ENCODE measurements around the gene RPS15. TPM values are rescaled to one million over a fixed set of nuclear protein-coding genes. Genes with fewer than 3 reads are reported as not detected.
"Not testable (repeated sequence)": the region's sequence is repeated elsewhere in the genome, so short reads cannot be mapped to it uniquely, and the experiment has no call there.

RPS15 gene
- polyA plus RNA-seq, 2 donors, result 2,888 to 3,260 TPM

- WGBS, 2 donors, result 71 to 74% methylated on average over 20 of the region's 20 CpGs
- Histone ChIP-seq H3K4me1 (ENCODE audit: control insufficient read depth in 2 of 2, insufficient read depth in 2 of 2, low read length in 1 of 2) (peaks cover 19 to 42% of the 10 kb centered on the region in 2 donors), H3K4me3 (ENCODE audit: low read depth in 1 of 2, low read length in 2 of 2) (no peak overlapping the region), H3K27me3 (ENCODE audit: control insufficient read depth in 1 of 2, insufficient read depth in 2 of 2, low read length in 2 of 2) (peaks cover 0 to 33% of the 10 kb centered on the region in 2 donors), H3K27ac (ENCODE audit: low read depth in 2 of 2, low read length in 1 of 2) (no peak overlapping the region), H3K36me3 (ENCODE audit: control insufficient read depth in 2 of 2, insufficient read depth in 2 of 2, low read length in 1 of 2) (peaks cover 0 to 21% of the 10 kb centered on the region in 2 donors), H3K9me3 (ENCODE audit: control insufficient read depth in 2 of 2, insufficient read depth in 1 of 2, low read depth in 1 of 2, low read length in 1 of 2) (peaks cover 0 to 4% of the 10 kb centered on the region in 2 donors)
Measured at GRCh38 chr19:1473085-1473851, 35.1 kb downstream of the RPS15 start.

- 74 to 79% methylated on average over 31 of the region's 31 CpGs for WGBS, 2 donors
- peaks cover 0 to 25% of the 10 kb centered on the region in 2 donors for H3K27me3 ChIP-seq (ENCODE audit: control insufficient read depth in 1 of 2, insufficient read depth in 2 of 2, low read length in 2 of 2)
Measured at GRCh38 chr19:1474011-1474764, 36.0 kb downstream of the RPS15 start.

GRCh38 chr19:1474765-1475351, 36.7 kb downstream of the RPS15 start:
- Histone ChIP-seq H3K36me3 (ENCODE audit: control insufficient read depth in 2 of 2, insufficient read depth in 2 of 2, low read length in 1 of 2) (peaks cover 0 to 21% of the 10 kb centered on the region in 2 donors), H3K4me1 (ENCODE audit: control insufficient read depth in 2 of 2, insufficient read depth in 2 of 2, low read length in 1 of 2) (peaks cover 10 to 32% of the 10 kb centered on the region in 2 donors), H3K27ac (ENCODE audit: low read depth in 2 of 2, low read length in 1 of 2) (no peak overlapping the region), H3K9me3 (ENCODE audit: control insufficient read depth in 2 of 2, insufficient read depth in 1 of 2, low read depth in 1 of 2, low read length in 1 of 2) (peaks cover 0 to 4% of the 10 kb centered on the region in 2 donors), H3K4me3 (ENCODE audit: low read depth in 1 of 2, low read length in 2 of 2) (no peak overlapping the region), H3K27me3 (ENCODE audit: control insufficient read depth in 1 of 2, insufficient read depth in 2 of 2, low read length in 2 of 2) (peaks cover 0 to 19% of the 10 kb centered on the region in 2 donors)
- 88 to 89% methylated on average over 26 of the region's 26 CpGs for WGBS, 2 donors

More at GRCh38 chr19:1474011-1474764, 36.0 kb downstream of the RPS15 start:
- H3K27ac ChIP-seq (ENCODE audit: low read depth in 2 of 2, low read length in 1 of 2), result no peak overlapping the region
- peaks cover 0 to 4% of the 10 kb centered on the region in 2 donors for H3K9me3 ChIP-seq (ENCODE audit: control insufficient read depth in 2 of 2, insufficient read depth in 1 of 2, low read depth in 1 of 2, low read length in 1 of 2)
- peaks cover 0 to 21% of the 10 kb centered on the region in 2 donors for H3K36me3 ChIP-seq (ENCODE audit: control insufficient read depth in 2 of 2, insufficient read depth in 2 of 2, low read length in 1 of 2)
- peaks cover 15 to 36% of the 10 kb centered on the region in 2 donors for H3K4me1 ChIP-seq (ENCODE audit: control insufficient read depth in 2 of 2, insufficient read depth in 2 of 2, low read length in 1 of 2)
- no peak overlapping the region for H3K4me3 ChIP-seq (ENCODE audit: low read depth in 1 of 2, low read length in 2 of 2)

DNA sequence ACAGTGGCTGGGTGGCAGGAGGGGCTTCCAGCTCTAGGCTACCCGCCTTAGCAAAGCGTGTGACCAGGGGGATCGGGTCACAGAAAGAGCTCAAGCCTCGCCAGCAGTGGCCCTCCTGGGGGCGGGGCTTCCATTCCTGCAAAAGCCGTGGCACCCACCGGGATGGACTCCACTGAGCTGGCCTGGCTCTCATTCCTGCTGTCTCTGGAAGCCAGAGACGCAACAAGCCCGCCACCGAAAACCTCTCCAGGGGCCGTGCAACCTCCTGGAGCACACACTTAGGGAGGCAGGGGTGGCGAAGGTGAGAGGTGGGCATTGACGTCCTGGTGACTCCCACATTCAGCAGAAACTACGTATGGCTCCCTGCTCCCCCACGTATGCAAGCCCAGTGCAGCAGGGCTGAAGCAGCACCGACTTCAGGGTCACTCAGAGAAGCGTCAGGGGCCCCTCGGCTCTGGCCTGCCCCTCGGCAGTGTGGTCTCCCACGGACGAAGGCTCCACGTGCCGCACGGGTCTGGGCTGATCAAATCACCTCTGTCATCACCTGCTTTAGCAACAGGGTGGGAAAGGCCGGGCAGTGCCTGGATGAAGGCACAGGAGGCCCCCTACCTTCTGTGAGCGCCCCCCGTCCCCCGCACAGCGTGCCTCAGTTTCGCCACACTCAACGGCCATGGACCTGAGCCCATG, 37.7 kb downstream of the RPS15 start:
- Histone ChIP-seq H3K4me3 (ENCODE audit: low read depth in 1 of 2, low read length in 2 of 2) (no peak overlapping the region), H3K4me1 (ENCODE audit: control insufficient read depth in 2 of 2, insufficient read depth in 2 of 2, low read length in 1 of 2) (peaks cover 1 to 24% of the 10 kb centered on the region in 2 donors), H3K27ac (ENCODE audit: low read depth in 2 of 2, low read length in 1 of 2) (no peak overlapping the region), H3K36me3 (ENCODE audit: control insufficient read depth in 2 of 2, insufficient read depth in 2 of 2, low read length in 1 of 2) (peaks cover 0 to 21% of the 10 kb centered on the region in 2 donors), H3K27me3 (ENCODE audit: control insufficient read depth in 1 of 2, insufficient read depth in 2 of 2, low read length in 2 of 2) (peaks cover 0 to 9% of the 10 kb centered on the region in 2 donors), H3K9me3 (ENCODE audit: control insufficient read depth in 2 of 2, insufficient read depth in 1 of 2, low read depth in 1 of 2, low read length in 1 of 2) (peaks cover 0 to 4% of the 10 kb centered on the region in 2 donors)
- 91 to 94% methylated on average over 31 of the region's 31 CpGs for WGBS, 2 donors

- H3K36me3 ChIP-seq (ENCODE audit: control insufficient read depth in 2 of 2, insufficient read depth in 2 of 2, low read length in 1 of 2), result peaks cover 0 to 21% of the 10 kb centered on the region in 2 donors
- 77 to 82% methylated on average over 9 of the region's 9 CpGs for WGBS, 2 donors
- H3K4me3 ChIP-seq (ENCODE audit: low read depth in 1 of 2, low read length in 2 of 2); H3K9me3 ChIP-seq (ENCODE audit: control insufficient read depth in 2 of 2, insufficient read depth in 1 of 2, low read depth in 1 of 2, low read length in 1 of 2); H3K27me3 ChIP-seq (ENCODE audit: control insufficient read depth in 1 of 2, insufficient read depth in 2 of 2, low read length in 2 of 2): not testable (repeated sequence)
- H3K4me1 ChIP-seq (ENCODE audit: control insufficient read depth in 2 of 2, insufficient read depth in 2 of 2, low read length in 1 of 2), result peaks cover 0 to 13% of the 10 kb centered on the region in 2 donors
- H3K27ac ChIP-seq (ENCODE audit: low read depth in 2 of 2, low read length in 1 of 2), result peak overlapping the region in 1 of 2 donors; percentile 59
Measured at GRCh38 chr19:1477056-1477455, 38.9 kb downstream of the RPS15 start.

DNA sequence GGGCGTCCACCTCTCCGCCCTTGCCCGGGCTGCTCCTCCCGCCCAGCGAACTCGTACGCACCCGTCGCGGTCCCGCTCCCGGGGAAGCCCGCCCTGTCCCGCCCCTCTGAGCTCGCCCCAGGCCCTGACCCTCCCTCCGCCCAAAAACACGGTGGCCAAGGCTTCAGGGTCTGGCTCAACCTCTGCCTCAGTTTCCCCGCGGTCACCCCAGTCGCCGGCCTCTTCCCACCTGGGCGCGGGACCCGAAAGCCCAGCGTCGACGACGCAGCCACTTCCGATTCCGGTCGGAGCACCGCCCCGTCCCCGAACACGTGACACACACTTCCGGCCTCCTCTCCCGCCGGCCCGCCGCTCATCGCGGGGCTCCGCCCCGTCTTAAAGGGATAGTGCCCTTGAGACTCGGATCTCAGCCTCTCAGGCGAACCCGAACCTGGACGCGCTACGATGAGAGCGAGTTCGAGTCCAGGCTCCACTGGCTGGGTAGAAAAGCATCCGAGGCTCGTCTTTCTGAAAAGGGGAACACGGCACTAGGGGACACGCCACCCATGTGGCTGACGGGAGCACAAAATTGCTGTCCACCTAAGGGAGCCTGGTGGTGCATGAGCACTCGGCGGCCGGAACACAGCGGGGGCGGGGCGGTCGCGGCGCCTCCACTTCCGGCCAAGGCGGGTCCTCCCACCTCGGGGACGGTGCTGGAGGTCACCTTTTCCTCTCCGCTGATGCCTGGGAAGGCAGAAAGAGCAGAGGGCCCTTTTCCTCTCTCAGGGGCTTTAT, 40.9 kb downstream of the RPS15 start, which contains the start of gene C19orf25:
Gene C19orf25, minus strand, starts transcription at position 282 of the 774 bp plus-strand sequence. CDS start 312 bp downstream, outside the sequence.
- H3K4me3 ChIP-seq (ENCODE audit: low read depth in 1 of 2, low read length in 2 of 2), result peak within 1 kb of the TSS; percentile 78 to 94
- 1% methylated on average over 71 of the region's 71 CpGs for WGBS, 2 donors
- H3K9me3 ChIP-seq (ENCODE audit: control insufficient read depth in 2 of 2, insufficient read depth in 1 of 2, low read depth in 1 of 2, low read length in 1 of 2), result no peaks in the 10 kb centered on the region
- H3K36me3 ChIP-seq (ENCODE audit: control insufficient read depth in 2 of 2, insufficient read depth in 2 of 2, low read length in 1 of 2), result peaks cover 0 to 21% of the 10 kb centered on the region in 2 donors
- peak within 1 kb of the TSS; percentile 57 to 85 for H3K27ac ChIP-seq (ENCODE audit: low read depth in 2 of 2, low read length in 1 of 2)
- H3K27me3 ChIP-seq (ENCODE audit: control insufficient read depth in 1 of 2, insufficient read depth in 2 of 2, low read length in 2 of 2), result no peaks in the 10 kb centered on the region
- H3K4me1 ChIP-seq (ENCODE audit: control insufficient read depth in 2 of 2, insufficient read depth in 2 of 2, low read length in 1 of 2), result peaks cover 0 to 6% of the 10 kb centered on the region in 2 donors

- Histone ChIP-seq H3K27me3 (ENCODE audit: control insufficient read depth in 1 of 2, insufficient read depth in 2 of 2, low read length in 2 of 2) (no peaks in the 10 kb centered on the region), H3K4me1 (ENCODE audit: control insufficient read depth in 2 of 2, insufficient read depth in 2 of 2, low read length in 1 of 2) (peaks cover 0 to 6% of the 10 kb centered on the region in 2 donors), H3K27ac (ENCODE audit: low read depth in 2 of 2, low read length in 1 of 2) (no peak overlapping the region), H3K4me3 (ENCODE audit: low read depth in 1 of 2, low read length in 2 of 2) (no peak overlapping the region), H3K9me3 (ENCODE audit: control insufficient read depth in 2 of 2, insufficient read depth in 1 of 2, low read depth in 1 of 2, low read length in 1 of 2) (no peaks in the 10 kb centered on the region), H3K36me3 (ENCODE audit: control insufficient read depth in 2 of 2, insufficient read depth in 2 of 2, low read length in 1 of 2) (peaks cover 0 to 4% of the 10 kb centered on the region in 2 donors)
- 86% methylated on average over 26 of the region's 26 CpGs for WGBS, 2 donors
Measured at GRCh38 chr19:1481224-1481892, 43.2 kb downstream of the RPS15 start.

DNA sequence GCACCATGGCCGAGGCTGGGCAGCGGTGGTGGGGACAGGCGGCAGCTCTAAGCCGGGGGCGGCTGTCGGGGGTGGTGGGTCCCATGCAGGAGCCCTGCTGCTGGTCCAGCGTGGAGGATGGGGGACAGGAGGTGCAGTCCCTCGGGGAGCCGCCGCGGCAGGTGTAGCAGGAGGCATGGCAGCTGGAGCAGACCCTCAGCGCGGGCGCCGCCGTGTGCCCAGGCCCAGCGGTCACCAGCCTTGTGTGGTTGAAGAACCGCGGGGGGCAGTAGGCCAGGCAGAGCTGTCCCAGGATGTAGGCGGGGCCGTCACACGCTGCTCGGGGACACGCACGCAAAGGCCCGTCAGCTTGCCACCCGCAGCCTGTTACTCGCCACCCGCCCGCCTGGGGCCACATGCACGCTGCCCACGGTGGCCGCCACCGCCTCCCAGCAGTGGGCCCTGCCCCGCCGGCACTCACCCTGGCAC, 43.7 kb downstream of the RPS15 start:
- 87 to 89% methylated on average over 22 to 36 of the region's 36 CpGs for WGBS, 2 donors
- no peaks in the 10 kb centered on the region for H3K27me3 ChIP-seq (ENCODE audit: control insufficient read depth in 1 of 2, insufficient read depth in 2 of 2, low read length in 2 of 2)

More for the DNA sequence above, 43.7 kb downstream of the RPS15 start:
- H3K27ac ChIP-seq (ENCODE audit: low read depth in 2 of 2, low read length in 1 of 2), result no peak overlapping the region
- H3K36me3 ChIP-seq (ENCODE audit: control insufficient read depth in 2 of 2, insufficient read depth in 2 of 2, low read length in 1 of 2), result peaks cover 0 to 3% of the 10 kb centered on the region in 2 donors
- H3K9me3 ChIP-seq (ENCODE audit: control insufficient read depth in 2 of 2, insufficient read depth in 1 of 2, low read depth in 1 of 2, low read length in 1 of 2), result no peaks in the 10 kb centered on the region
- no peak overlapping the region for H3K4me3 ChIP-seq (ENCODE audit: low read depth in 1 of 2, low read length in 2 of 2)
- H3K4me1 ChIP-seq (ENCODE audit: control insufficient read depth in 2 of 2, insufficient read depth in 2 of 2, low read length in 1 of 2), result peaks cover 0 to 6% of the 10 kb centered on the region in 2 donors

Data from esophagus (tissue), 2 donors.